Measurements from ENCODE around the gene TTC4.
"Not testable (repeated sequence)": the region's sequence is repeated elsewhere in the genome, so short reads cannot be mapped to it uniquely, and the experiment has no call there.

TTC4 gene

GRCh38 chr1:54748094-54748835 is 32.6 kb downstream of the TTC4 start:
- DNase-seq (ENCODE audit: low read depth) = no peak

- no peak for DNase-seq (ENCODE audit: low read depth)
Measured at GRCh38 chr1:54750596-54750995, 34.9 kb downstream of the TTC4 start.

- no peak for DNase-seq (ENCODE audit: low read depth)
Measured at GRCh38 chr1:54751426-54751825, 35.8 kb downstream of the TTC4 start.

- DNase-seq (ENCODE audit: low read depth) = no peak
Measured at GRCh38 chr1:54754045-54754444, 38.4 kb downstream of the TTC4 start.

- DNase-seq (ENCODE audit: low read depth) = no peak
Measured at GRCh38 chr1:54754486-54755285, 39.0 kb downstream of the TTC4 start.

- DNase-seq (ENCODE audit: low read depth) = no peak
Measured at GRCh38 chr1:54757833-54758232, 42.2 kb downstream of the TTC4 start.

- no peak for DNase-seq (ENCODE audit: low read depth)
Measured at GRCh38 chr1:54758678-54759348, 43.2 kb downstream of the TTC4 start.

GRCh38 chr1:54763816-54764132 is 48.1 kb downstream of the TTC4 start:
- no peak for DNase-seq (ENCODE audit: low read depth)

- peak; percentile 95 for DNase-seq (ENCODE audit: low read depth)
Measured at GRCh38 chr1:54764133-54764921, 48.7 kb downstream of the TTC4 start, which contains the start of gene PARS2. Gene PARS2 (minus strand): TSS chr1:54764523. CDS start chr1:54759161, 5,362 bp downstream.

- no peak for DNase-seq (ENCODE audit: low read depth)
Measured at GRCh38 chr1:54764922-54765561, 49.4 kb downstream of the TTC4 start.

GRCh38 chr1:54766726-54767125 is 51.1 kb downstream of the TTC4 start:
- DNase-seq (ENCODE audit: low read depth) = no peak

GRCh38 chr1:54767526-54767925 is 51.9 kb downstream of the TTC4 start:
- no peak for DNase-seq (ENCODE audit: low read depth)

GRCh38 chr1:54768093-54768492 is 52.4 kb downstream of the TTC4 start:
- no peak for DNase-seq (ENCODE audit: low read depth)

GRCh38 chr1:54772951-54773350 is 57.3 kb downstream of the TTC4 start:
- DNase-seq (ENCODE audit: low read depth) = no peak

GRCh38 chr1:54774820-54775498 is 59.3 kb downstream of the TTC4 start:
- DNase-seq (ENCODE audit: low read depth) = no peak

- not testable (repeated sequence) for DNase-seq (ENCODE audit: low read depth)
Measured at GRCh38 chr1:54775828-54776721, 60.4 kb downstream of the TTC4 start.

- DNase-seq (ENCODE audit: low read depth) = no peak
Measured at GRCh38 chr1:54777011-54777410, 61.4 kb downstream of the TTC4 start.

- DNase-seq (ENCODE audit: low read depth) = no peak
Measured at GRCh38 chr1:54777431-54777830, 61.8 kb downstream of the TTC4 start.

- DNase-seq (ENCODE audit: low read depth) = no peak
Measured at GRCh38 chr1:54781023-54781723, 65.5 kb downstream of the TTC4 start.

Data from stimulated activated CD4-positive, alpha-beta T cell treated with anti-CD3 and anti-CD28 coated beads, Interleukin-2, amount 100 ng/mL, for 4 hours (primary cell).